Activated T-cell treated with anti-CD3 and anti-CD28 coated beads, Interleukin-2, amount 50 U/mL, for 24 hours (primary cell): ENCODE results near the gene SKIDA1.

Experiments used
- DNase-seq: peaks from one replicate; pipeline ENCODE4 v3.0.0-alpha.2; 2020
- H3K27ac Mint-ChIP-seq: 2 replicates; pipeline ENCODE4 v1.8.0; 2020; ENCODE audit warnings: mild to moderate bottlenecking, mixed read lengths
- H3K27me3 Mint-ChIP-seq: 2 replicates; pipeline ENCODE4 v1.8.0; 2020; ENCODE audit warnings: mixed read lengths
- H3K36me3 Mint-ChIP-seq: 2 replicates; pipeline ENCODE4 v1.8.0; 2020; ENCODE audit warnings: low read depth, mixed read lengths
- H3K4me1 Mint-ChIP-seq: 2 replicates; pipeline ENCODE4 v1.8.0; 2020; ENCODE audit warnings: low read depth, mixed read lengths
- H3K4me3 Mint-ChIP-seq: 2 replicates; pipeline ENCODE4 v1.8.0; 2020; ENCODE audit warnings: mild to moderate bottlenecking, moderate library complexity, mixed read lengths
- H3K9me3 Mint-ChIP-seq: 2 replicates; pipeline ENCODE4 v1.8.0; 2020; ENCODE audit warnings: mixed read lengths

The SKIDA1 gene

DNA sequence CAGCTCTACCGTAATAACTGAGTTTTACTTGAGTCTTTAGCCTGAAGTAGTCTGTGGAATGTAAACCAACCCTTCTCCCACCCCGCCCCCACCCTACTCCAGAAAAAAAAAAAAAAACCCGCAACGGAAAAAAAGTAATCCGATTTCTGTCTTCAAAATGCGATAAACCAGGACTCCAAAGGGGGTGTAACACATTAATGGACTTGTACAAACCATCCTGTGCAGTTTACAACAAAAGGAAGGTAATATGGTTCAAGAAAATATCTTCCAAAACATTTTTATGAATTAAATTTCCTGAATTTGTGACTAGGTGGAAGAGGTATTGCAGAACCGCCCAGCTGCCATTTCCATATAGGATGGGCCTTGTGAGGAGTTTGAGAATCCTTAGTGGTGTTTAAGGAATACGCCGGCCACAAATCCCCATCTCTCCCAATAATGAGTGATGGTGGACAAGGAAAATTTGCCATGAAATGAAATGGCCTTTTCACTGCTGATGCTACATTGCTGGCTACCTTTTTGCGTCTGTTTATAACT lies 10.6 kb downstream of the SKIDA1 start:
- no peak overlapping the region for H3K4me3 Mint-ChIP-seq
- no peaks in the 10 kb centered on the region for H3K9me3 Mint-ChIP-seq
- H3K27me3 Mint-ChIP-seq = peaks cover 83% of the 10 kb centered on the region
- no peak for DNase-seq
- no peaks in the 10 kb centered on the region for H3K36me3 Mint-ChIP-seq
- H3K4me1 Mint-ChIP-seq = peaks cover 30% of the 10 kb centered on the region
- no peak overlapping the region for H3K27ac Mint-ChIP-seq

DNA sequence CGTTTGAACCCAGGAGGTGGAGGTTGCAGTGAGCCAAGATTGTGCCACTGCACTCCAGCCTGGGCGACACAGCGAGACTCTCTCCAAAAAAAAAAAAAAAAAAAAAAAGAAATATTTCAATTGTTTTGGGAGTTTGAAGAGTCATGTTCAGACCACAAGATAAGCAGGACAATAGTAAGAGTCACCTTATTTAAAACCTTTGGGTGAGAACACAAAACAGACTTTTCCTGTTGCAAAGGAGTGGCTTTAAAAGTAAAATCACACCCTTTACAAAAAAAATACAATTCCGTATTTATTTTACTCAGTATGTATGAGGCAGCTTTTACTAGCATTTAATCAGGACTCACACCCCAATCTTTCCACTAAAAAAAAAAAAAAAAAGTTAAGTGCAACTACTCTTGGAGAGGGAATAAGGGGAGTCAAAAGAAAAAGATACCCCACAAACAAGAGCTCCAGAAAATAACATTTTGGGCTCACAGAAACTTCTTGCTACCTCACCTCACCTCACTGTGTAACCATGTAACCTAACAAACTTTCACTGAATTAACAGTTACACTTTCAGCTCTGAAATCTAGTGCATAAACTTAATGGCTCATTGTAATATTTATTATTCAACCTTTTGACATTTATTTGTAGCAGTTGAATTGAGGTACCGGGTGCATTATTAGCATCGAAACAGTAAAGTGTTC lies 11.2 kb downstream of the SKIDA1 start:
- H3K27me3 Mint-ChIP-seq = peaks cover 82% of the 10 kb centered on the region
- no peak overlapping the region for H3K4me3 Mint-ChIP-seq
- H3K9me3 Mint-ChIP-seq = no peaks in the 10 kb centered on the region
- H3K4me1 Mint-ChIP-seq = peaks cover 24% of the 10 kb centered on the region
- no peaks in the 10 kb centered on the region for H3K36me3 Mint-ChIP-seq
- H3K27ac Mint-ChIP-seq = no peak overlapping the region
- no peak for DNase-seq

DNA sequence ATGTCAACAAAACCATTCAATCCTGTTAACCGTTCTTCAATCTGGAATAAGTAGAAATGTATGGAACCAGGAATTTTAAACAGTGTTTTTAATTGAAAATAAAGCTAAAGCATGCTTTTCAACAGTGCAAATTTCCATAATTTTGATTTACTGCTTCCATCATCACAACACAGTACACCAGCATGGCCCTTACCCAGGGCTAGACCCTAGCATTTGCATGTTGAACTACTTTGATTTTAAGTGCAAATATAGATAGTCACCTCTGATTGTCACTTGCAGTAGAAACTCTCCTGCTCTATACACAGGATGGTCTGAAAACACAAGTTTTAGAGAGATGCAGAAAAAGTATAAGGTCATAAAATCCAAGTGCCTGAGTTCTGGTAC lies 12.1 kb downstream of the SKIDA1 start:
- no peak for DNase-seq
- H3K9me3 Mint-ChIP-seq = no peaks in the 10 kb centered on the region
- peaks cover 79% of the 10 kb centered on the region for H3K27me3 Mint-ChIP-seq
- H3K36me3 Mint-ChIP-seq = no peaks in the 10 kb centered on the region
- H3K27ac Mint-ChIP-seq = no peak overlapping the region
- H3K4me3 Mint-ChIP-seq = no peak overlapping the region
- peaks cover 16% of the 10 kb centered on the region for H3K4me1 Mint-ChIP-seq

DNA sequence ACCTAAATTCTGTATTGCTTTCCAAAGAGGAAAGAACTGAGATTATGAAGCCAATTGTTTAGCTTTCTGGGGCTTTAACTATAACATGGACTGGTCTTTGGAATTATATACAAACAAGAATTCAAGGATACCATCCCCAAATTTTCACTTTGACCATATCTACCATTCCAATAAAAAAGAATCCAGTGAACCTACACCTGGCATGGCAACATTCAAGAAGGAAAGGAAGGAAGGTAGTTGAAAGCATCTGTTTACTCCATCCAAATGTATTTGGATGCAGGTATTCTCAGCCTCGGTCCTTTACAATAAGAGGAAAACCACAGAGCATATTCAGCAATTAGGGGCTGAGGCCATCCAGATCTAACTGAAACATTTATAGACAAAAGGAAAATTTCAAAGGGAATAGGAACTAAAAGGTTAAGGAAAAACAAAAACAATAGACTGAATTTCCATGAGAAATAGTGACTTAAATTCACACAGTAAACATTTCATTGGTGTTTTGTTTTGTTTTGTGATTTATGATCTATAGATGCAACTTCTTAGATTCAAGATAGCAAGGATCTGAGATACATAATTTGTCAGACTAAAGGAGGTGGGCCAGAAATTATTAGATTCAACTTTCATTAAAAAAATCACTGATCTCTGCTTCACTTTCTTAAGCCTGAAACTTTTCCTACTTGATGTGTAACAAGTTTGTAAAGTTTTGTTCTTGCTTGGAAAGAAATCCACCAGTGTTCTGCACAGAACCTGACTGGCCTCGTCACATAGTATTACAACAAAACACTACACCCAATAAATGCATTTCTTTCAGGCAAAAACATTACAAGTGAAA lies 12.7 kb downstream of the SKIDA1 start:
- H3K27ac Mint-ChIP-seq = no peak overlapping the region
- no peak for DNase-seq
- peaks cover 10% of the 10 kb centered on the region for H3K4me1 Mint-ChIP-seq
- H3K27me3 Mint-ChIP-seq = peaks cover 73% of the 10 kb centered on the region
- H3K4me3 Mint-ChIP-seq = no peak overlapping the region
- no peaks in the 10 kb centered on the region for H3K9me3 Mint-ChIP-seq
- no peaks in the 10 kb centered on the region for H3K36me3 Mint-ChIP-seq

DNA sequence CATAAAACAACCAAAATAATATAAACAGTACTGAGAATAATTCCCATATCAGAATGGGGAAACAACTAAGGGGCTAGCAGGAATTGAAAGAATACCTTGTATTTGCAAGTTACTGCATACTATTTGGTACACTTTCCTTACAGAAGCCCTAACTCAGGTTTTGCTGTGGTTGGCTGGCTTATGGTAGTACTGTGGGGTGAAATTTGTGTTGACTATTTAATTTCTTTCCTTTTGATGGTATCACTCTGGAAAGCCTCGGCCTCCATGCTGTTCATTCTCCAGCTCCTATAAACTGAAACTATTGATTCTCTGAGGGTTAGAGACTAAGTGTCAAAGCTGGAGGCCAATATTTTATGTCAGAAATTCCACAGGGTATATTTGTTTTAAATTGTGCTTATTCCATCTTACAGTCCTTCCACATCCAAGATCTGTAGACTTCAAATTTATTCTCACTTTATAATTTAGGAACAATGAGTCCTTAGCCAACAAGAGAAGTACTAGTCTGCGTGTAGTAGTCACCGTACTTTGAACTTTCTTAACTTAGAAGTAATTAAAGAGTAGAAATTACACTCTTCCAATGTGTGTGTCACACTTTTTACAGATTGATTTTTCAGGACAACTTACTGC lies 13.4 kb downstream of the SKIDA1 start:
- peaks cover 75% of the 10 kb centered on the region for H3K27me3 Mint-ChIP-seq
- no peak overlapping the region for H3K4me3 Mint-ChIP-seq
- H3K36me3 Mint-ChIP-seq = no peaks in the 10 kb centered on the region
- no peaks in the 10 kb centered on the region for H3K9me3 Mint-ChIP-seq
- H3K27ac Mint-ChIP-seq = no peak overlapping the region
- DNase-seq = no peak
- peaks cover 6% of the 10 kb centered on the region for H3K4me1 Mint-ChIP-seq

DNA sequence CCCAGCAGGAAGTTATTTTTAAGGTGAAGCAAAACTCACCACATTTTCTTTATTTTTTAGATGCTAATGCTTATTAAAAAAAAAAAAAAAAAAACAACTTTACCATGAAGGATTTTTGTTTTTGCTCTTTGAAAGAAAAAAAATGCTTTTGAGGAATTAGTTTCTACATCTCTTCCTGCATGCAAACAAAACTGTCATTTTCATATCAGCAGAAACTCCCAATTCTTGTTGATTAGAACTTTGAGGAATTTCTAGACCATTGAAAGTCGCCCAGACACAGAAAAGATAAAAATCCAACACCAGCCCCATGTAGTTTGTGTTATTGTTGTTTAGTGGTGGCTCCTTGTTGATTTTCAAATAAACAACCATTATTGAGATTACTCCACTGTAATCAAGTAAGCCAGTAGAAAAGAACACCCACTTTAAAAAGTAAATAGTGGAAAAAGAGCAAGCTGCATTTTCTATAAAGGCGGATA lies 14.3 kb downstream of the SKIDA1 start:
- DNase-seq = no peak
- Mint-ChIP-seq H3K27ac (no peak overlapping the region), H3K27me3 (peaks cover 78% of the 10 kb centered on the region), H3K4me1 (peaks cover 3% of the 10 kb centered on the region), H3K36me3 (no peaks in the 10 kb centered on the region), H3K9me3 (no peaks in the 10 kb centered on the region), H3K4me3 (no peak overlapping the region)

DNA sequence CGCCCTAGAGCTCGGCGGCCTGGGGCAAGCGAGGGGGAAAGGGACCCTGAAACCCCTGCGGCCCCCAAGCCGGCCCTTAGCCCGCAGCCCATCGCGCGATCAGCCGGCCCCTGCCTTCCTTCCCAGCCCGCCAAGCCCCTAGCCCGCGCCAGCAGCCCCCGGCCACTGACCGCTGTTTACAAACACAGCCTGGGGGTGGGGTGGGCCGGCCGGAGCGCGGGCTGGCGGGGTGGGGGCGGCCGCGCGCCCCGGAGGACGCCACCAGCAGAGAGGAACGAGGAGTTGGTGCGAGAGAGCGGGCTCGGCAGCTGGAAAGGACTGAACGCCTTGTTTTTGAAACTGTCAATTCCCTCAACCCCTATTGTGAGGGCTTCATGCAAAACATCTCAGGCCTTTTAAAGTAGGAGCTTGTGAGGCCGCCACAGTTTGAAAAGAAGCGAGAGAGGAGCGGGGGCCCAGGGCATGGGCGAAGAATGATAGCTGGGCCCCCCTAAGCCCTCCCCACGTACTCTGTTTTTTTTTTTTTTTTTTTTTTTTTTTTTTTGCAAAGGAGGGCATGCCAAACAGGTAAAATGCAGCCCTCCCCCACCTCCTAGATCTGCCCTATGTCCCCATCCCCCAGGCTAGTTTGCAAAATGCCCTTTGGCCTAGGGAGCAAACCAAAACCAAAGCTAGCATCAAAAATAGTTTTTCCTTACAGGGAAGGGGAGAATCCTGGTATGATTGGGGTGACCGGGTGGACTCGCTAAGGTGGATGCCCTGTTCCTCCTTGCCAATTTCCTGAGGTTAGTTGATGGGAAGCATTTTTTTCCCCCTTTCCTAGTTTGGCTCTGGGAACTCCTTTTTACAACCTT lies 15.0 kb downstream of the SKIDA1 start:
- no peak for DNase-seq
- Mint-ChIP-seq H3K27me3 (peaks cover 74% of the 10 kb centered on the region), H3K9me3 (no peaks in the 10 kb centered on the region), H3K4me3 (no peak overlapping the region), H3K27ac (no peak overlapping the region), H3K4me1 (no peaks in the 10 kb centered on the region), H3K36me3 (no peaks in the 10 kb centered on the region)

DNA sequence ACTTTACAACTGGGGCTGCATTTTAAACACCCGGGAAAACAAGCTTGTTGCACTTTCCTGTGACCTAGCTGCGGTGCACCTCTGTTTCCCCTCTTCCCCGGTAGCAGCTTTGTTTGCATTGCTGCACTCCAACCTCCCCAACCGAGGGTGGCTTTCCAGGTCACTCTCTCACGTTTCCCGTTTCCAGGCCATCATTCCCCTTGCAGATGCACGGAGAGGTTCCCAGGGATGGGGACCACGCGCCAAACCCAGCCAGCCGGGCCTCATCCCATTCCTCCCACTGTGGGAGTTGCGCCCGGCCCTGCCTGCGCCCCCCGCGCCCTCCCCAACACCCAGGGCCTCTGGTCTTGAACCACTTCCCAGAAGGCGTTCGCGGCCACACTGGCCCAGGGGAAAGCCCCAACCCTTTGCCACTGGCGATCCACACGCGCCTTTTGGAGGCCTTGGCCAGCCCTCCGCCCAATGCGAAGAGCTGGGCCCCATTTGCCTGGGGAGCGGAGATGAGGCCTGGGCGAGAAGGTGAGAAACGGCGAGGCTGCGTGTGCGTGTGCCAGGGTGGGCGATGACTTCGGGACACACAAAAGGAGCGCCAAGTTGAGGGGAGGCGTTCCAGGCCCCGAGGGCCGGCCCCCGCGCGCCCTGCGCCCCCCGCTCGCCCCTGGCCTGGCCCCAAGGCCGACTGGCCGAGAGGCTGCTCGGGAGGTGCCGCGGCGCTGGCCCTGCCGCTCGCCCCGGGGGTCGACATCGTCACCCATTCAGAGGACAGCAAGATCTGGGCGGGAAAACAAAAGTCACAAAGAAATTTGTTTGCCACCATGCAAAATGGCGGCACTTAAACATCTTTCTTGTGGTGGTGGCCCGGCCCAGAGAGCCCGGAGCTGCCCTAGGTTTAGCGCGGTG lies 15.9 kb downstream of the SKIDA1 start:
- Mint-ChIP-seq H3K27ac (no peak overlapping the region), H3K4me3 (no peak overlapping the region), H3K36me3 (no peaks in the 10 kb centered on the region), H3K4me1 (no peaks in the 10 kb centered on the region), H3K27me3 (peaks cover 68% of the 10 kb centered on the region), H3K9me3 (no peaks in the 10 kb centered on the region)
- no peak for DNase-seq

DNA sequence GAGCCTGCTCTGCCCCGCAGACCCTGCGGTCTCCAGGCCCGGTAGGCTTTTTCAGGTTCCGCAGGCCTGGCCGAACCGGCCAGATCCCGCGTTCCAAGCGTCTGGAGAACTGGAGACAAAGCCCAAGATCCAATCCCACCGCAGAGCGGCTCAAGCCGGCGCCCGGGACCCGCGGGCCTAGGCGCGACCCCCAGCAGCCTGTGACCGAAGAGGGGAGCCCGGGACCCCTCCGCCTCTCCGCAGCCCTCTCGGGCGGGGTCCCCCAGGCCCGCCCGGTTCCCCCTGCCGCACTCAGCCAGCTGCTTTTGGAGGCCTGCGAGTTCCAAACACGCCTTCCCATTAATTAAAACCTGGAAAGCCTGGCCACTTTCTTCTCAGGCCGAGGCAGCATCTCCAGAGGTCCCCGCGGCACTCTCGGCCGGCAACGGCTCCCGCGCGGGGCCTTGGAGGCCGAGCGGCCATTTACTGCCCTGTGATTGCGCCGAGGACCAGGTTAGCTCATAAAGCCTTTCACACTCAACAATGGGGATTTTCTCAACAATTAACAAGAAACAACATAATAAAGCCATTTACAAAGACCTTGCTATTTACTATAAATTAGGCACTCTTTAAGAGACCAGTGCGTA lies 16.7 kb downstream of the SKIDA1 start:
- Mint-ChIP-seq H3K36me3 (no peaks in the 10 kb centered on the region), H3K4me1 (no peaks in the 10 kb centered on the region), H3K4me3 (no peak overlapping the region), H3K27ac (no peak overlapping the region), H3K9me3 (no peaks in the 10 kb centered on the region), H3K27me3 (peaks cover 66% of the 10 kb centered on the region)
- DNase-seq = no peak

DNA sequence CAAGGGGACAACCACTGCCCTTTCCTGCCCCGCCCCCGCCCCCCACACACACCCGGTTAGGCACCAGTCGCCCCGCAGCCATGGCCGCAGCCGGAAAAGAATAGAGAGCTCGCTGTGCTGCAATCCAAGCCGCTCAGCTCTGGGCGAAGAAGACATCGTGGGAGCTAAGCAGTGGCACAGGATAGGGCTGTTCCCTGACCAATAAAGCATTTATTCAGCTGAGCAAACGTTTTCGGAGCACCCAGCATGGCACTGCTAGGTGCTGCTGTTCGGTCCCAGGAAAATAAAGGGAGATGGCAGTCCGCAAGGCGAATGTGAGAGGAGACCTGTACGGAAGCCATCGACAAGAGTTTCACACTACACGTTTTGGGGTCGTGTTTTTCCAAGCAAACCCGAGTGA lies 18.3 kb downstream of the SKIDA1 start:
- Mint-ChIP-seq H3K4me1 (no peaks in the 10 kb centered on the region), H3K9me3 (no peaks in the 10 kb centered on the region), H3K4me3 (no peak overlapping the region), H3K27me3 (peaks cover 56% of the 10 kb centered on the region), H3K36me3 (no peaks in the 10 kb centered on the region), H3K27ac (no peak overlapping the region)
- DNase-seq = no peak

DNA sequence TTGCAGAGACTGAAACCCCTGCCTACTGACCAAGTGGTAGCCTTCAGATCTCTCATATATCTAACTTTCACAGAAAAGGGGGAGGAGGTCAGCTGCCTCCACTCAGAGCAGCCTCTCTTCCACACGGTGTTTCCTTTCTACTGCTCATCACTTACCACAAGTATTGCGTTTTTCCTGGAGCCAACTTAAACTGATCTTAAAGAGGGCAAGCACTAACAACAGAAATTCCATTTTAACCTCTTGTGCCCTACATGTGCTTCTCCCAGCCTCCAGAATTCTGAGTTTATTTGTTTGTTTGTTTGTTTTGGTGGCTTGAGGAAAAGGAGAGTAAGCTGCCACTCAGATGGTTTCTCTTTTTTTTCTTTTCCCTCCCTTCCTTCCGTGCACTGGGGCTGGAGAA lies 19.1 kb downstream of the SKIDA1 start:
- no peaks in the 10 kb centered on the region for H3K4me1 Mint-ChIP-seq
- no peak for DNase-seq
- no peaks in the 10 kb centered on the region for H3K9me3 Mint-ChIP-seq
- no peaks in the 10 kb centered on the region for H3K36me3 Mint-ChIP-seq
- H3K27ac Mint-ChIP-seq = no peak overlapping the region
- peaks cover 53% of the 10 kb centered on the region for H3K27me3 Mint-ChIP-seq
- no peak overlapping the region for H3K4me3 Mint-ChIP-seq

DNA sequence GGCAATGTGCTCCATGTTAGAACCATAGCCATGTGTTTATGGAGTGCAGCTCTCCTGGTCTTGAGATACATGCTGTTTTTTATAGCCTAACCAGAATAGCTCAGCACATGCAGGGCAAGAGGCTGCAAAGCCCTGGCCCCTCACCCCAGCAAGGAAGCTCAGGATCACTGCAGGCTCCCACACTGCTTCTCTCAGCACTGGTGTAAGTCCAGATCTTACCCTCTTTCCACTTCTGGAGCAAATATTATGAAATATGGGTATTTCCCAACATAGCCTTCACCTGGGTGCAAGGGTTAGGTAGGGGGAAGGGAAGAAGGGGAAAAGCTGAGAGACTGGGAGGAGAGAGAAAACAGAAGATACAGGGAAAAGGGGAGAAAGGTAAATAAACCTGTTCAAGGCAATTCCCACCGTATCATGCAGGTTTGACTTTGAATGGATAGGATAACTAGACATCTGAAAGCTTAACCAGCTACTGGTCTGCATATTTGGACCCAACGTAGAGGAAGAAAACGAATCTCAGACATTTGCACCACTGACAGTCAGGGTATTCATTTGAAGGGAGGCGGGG lies 19.7 kb downstream of the SKIDA1 start:
- Mint-ChIP-seq H3K4me1 (no peaks in the 10 kb centered on the region), H3K4me3 (no peak overlapping the region), H3K27me3 (peaks cover 55% of the 10 kb centered on the region), H3K36me3 (no peaks in the 10 kb centered on the region), H3K9me3 (no peaks in the 10 kb centered on the region), H3K27ac (no peak overlapping the region)
- DNase-seq = no peak

DNA sequence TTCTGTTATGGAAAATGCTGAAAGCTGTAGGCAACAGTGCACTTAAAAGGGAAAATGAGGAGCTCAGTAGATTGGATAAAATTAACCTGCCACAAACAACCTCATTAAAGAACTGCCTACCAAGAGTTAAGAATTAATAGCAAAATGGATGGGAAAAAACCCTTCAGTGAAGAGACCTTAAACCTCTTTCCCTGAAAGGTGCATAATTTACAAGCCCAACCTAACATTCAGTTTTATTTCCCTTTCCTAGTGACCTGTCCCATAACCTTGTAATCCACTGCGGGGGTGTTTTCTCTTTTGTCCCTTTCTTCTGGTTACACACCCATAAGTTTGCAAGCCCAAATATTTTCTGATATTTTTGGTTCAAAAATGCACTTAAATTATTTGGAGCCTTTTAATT lies 21.9 kb downstream of the SKIDA1 start:
- H3K27ac Mint-ChIP-seq = no peak overlapping the region
- no peak overlapping the region for H3K4me3 Mint-ChIP-seq
- peaks cover 63% of the 10 kb centered on the region for H3K27me3 Mint-ChIP-seq
- DNase-seq = no peak
- H3K4me1 Mint-ChIP-seq = peaks cover 7% of the 10 kb centered on the region
- no peaks in the 10 kb centered on the region for H3K36me3 Mint-ChIP-seq
- no peaks in the 10 kb centered on the region for H3K9me3 Mint-ChIP-seq
